ENCODE measurements around the gene GCLC.
"Not testable (repeated sequence)": the region's sequence is repeated elsewhere in the genome, so short reads cannot be mapped to it uniquely, and the experiment has no call there.

GCLC gene

GRCh38 chr6:53556986-53557715 is 12.2 kb upstream of the GCLC start:
- no peak for DNase-seq (ENCODE audit: low read depth in 2 of 2)

DNA sequence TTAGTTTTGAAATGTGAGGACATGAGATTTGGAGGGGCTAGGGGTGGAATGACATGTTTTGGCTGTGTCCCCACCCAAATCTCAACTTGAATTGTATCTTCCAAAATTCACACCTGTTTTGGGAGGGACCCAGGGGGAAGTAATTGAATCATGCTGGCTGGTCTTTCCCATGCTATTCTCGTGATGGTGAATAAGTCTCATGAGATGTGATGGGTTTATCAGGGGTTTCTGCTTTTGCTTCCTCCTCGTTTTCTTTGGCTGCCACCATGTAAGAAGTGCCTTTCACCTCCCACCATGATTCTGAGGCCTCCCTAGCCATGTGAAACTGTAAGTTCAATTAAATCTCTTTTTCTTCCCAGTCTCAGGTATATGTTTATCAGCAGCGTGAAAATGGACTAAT is 8.7 kb upstream of the GCLC start:
- DNase-seq (ENCODE audit: low read depth in 2 of 2): not testable (repeated sequence)

- DNase-seq (ENCODE audit: low read depth in 2 of 2): not testable (repeated sequence)
These were observed 6.8 kb upstream of the GCLC start for GRCh38 chr6:53551681-53552080.

GRCh38 chr6:53547811-53548496 is 3.1 kb upstream of the GCLC start:
- peak; percentile 88 to 91 for DNase-seq (ENCODE audit: low read depth in 2 of 2)

DNA sequence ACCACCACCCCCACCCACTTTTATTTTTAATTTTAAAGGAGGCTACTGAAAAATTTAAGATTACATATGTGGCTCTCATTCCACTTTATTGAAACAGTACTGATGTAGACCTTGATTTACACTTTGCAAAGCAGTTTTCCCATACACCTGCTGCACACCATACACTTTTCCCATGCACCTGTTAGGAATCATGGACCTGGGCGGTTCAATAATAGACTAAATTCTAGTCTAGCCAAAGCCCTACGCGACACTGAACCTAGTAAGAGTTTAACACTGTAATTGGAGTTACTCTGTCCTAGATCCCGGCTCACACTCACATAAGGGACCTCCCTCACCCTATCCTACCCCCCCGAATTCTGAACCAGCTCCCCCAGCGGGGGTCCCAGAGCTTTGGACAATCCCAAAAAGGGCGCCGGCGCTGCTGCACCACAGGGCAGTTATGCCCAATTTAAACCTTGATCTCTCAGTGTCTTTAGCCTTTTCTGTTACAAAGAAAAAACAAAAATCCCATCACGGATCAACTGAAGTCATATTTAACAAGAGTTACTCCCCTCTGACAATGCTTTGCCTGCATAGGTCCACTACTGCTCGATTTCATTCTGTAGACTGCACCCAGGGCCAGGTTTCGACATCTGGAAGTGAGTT is 2.4 kb upstream of the GCLC start:
- DNase-seq (ENCODE audit: low read depth in 2 of 2): no peak

DNA sequence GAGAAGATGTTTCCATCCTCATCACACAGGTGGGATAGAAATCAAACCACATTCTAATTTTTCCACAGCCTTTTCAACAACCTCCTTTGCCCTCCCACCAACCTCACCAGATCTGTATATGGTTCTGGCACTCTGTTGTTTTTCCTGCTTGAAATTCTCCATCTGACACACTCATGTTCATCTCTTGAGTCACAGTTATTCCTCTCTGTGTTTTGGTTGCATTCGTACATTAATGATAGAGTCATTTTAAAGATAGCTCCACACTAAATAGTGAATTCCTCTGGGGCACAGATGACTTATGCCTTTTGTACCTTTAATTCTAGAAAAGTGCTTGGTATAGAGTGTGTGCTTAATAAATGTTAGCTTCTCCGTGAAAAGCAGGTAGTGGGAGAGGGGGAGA is 1.4 kb upstream of the GCLC start:
- DNase-seq (ENCODE audit: low read depth in 2 of 2): no peak

- no peak for DNase-seq (ENCODE audit: low read depth in 2 of 2)
These were observed 758 bp downstream of the GCLC start for GRCh38 chr6:53544217-53544469.

- DNase-seq (ENCODE audit: low read depth in 2 of 2): no peak
These were observed 1.3 kb downstream of the GCLC start for GRCh38 chr6:53543359-53544216.

DNA sequence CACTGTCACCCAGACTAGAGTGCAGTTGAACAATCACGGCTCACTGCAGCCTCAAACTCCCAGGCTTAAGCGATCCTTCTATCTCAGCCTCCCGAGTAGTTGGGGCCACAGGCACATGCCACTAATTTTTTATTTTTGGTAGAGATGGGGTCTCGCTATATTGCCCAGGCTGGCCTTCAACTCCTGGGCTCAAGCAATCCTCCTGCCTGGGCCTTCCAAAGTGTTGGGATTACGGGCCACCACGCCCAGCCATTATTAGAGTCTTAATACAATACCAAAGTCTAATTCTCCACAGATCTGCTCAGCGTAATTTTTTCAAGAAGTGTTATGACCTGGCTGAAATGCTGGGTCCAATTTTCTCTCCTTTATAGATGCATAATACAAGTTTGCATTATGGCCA is 3.0 kb downstream of the GCLC start:
- DNase-seq (ENCODE audit: low read depth in 2 of 2): no peak

DNA sequence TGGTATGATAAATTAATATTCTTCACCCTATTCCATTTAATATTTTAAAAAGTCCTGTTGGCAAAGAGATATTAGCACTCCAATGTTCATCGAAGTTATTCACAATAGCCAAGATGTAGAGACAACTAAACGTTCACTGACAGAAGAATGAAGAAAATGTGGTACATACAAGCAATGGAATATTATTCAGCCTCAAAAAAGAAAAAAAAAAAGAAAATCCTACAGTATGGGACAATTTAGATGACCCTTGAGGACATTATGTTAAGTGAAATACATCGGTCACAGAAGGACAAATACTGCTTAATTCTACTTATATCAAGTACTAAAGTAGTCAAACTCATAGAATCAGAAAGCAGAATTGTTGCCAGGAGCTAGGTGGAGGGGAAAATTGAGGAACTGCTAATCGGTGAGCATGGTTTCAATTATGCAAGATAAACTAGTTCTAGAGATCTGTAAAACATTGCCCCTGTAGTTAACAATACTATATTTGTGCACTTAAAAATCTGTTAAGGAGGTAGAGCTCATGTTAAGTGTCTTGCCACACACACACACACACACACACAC is 4.7 kb downstream of the GCLC start:
- no peak for DNase-seq (ENCODE audit: low read depth in 2 of 2)

GRCh38 chr6:53539561-53539960 is 5.3 kb downstream of the GCLC start:
- no peak for DNase-seq (ENCODE audit: low read depth in 2 of 2)

DNA sequence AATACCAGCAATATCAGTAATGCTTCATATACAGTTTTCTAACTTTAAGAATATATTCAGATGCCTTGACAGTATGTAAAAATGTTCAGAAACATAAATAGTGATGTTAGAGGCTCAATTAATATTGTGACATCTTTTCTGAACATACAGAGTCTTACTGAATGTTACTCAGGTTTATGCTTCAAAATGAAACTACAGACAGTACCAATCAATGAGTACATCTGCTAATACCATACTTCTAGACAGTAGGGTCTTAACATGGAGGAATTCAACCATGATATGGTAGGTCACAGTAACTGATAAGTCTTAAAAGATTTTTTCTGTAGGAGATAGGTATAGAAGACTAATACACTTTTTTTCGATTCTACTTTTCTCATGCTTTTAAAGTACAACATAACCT is 8.3 kb downstream of the GCLC start:
- DNase-seq (ENCODE audit: low read depth in 2 of 2): no peak

- DNase-seq (ENCODE audit: low read depth in 2 of 2): no peak
These were observed 12.0 kb downstream of the GCLC start for GRCh38 chr6:53532942-53533341.

DNA sequence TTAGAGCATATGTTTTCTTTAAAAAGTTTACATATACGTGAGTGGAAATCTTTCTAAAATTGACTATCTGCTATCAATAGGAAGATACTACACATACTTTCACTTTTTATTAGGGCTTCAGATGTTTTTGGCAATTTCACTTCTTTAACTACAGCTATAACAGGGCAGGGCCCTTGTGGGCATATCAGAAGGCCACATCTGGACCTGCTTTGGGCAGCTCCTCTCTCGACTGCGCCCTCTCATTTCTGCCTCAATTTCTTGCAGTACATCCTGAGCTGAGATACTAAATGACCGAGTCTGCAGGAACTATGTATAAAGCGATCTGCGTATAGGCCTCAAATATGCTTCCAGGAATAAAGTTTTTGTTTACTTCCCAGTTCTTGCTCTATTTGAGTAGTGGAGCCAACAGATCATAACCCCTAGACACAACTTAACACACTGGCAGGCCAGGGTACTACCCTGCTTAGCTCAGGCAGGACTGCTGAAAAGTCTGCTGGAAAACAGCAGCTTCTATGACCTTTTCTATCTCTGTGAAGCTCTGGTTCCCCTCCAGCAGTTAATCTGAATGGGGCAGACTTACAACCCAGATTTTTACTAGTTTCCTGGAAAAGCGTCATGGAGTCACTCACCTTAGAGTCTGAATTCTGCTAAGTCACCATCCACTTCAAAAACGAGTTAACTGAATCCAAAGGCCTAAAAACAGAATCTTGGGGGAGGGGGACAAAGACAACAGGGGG is 12.7 kb downstream of the GCLC start:
- no peak for DNase-seq (ENCODE audit: low read depth in 2 of 2)

- DNase-seq (ENCODE audit: low read depth in 2 of 2): no peak
These were observed 14.0 kb downstream of the GCLC start for GRCh38 chr6:53530780-53531386.

- no peak for DNase-seq (ENCODE audit: low read depth in 2 of 2)
These were observed 14.6 kb downstream of the GCLC start for GRCh38 chr6:53530346-53530745.

GRCh38 chr6:53529324-53530036 is 15.4 kb downstream of the GCLC start:
- no peak for DNase-seq (ENCODE audit: low read depth in 2 of 2)

DNA sequence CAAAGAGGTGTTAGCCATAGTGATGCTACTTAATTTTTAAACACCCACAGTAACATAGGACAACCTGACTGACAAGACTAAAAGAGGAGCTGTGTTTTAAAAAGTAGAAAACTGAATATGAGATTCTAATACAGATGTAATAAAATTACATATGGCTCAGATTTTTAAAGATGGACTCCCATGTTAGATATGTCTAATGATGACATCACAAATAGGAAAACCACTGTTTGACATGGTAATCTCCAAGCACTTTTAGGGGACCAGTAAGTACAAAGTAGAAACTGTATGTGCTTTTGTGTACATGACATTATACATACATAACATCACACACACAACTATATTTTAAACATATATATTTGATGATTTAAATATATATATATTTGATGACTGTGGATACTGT is 16.8 kb downstream of the GCLC start:
- no peak for DNase-seq (ENCODE audit: low read depth in 2 of 2)

DNA sequence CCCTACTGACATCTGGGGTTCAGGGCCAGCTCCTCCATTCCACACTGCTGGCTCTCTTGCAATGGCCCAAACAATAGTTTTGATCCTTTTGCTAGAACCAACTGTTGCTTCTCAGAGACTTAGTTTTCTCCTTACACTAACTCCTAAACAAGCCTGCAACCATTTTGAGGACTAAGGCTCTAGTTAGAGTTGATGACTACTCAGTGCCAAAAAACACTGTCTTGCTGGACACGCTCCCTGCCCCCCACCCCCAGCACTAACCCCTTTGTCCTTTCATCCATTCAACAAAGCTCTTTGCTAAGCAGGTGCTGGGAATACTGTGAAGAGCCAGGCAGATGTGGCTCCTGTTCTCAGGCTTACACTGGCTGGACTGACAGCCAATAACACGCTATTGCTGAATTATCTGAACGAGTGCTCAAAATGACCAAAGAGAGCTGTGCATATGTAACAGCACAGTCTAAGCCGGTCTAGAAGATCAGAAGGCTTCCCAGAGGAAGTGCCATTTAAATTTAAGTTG is 17.6 kb downstream of the GCLC start:
- no peak for DNase-seq (ENCODE audit: low read depth in 2 of 2)

DNA sequence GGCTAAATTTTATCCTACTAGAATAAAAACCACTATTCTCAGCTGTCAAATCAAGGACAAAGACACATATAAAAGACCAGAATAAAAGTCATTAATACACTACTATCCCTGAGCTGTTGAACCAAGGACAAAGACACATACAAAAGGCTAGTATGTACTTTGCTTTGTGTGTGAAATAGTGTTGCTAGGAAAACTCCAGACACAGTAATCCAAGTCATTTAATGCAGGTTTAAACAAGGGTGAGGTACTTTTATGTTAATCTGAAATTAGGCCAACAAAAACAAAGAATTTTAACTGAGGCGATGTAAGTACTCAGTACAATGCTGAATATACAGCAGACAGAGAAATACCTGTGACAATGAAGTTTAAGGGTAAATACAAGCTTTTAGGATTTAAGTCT is 18.9 kb downstream of the GCLC start:
- DNase-seq (ENCODE audit: low read depth in 2 of 2): no peak

All from stimulated activated CD4-positive, alpha-beta T cell treated with anti-CD3 and anti-CD28 coated beads, Interleukin-12 subunit alpha, Interleukin-12 subunit beta, amount 100 ng/mL, for 24 hours (primary cell).